IMR-90 (cell line): Measurements from ENCODE around the gene SPOCK3. TPM values are rescaled to one million over a fixed set of nuclear protein-coding genes. Genes with fewer than 3 reads are reported as not detected.

Source experiments
- ATAC-seq: fragments of 200-7000 bp; cut with Tn5 transposase; 2 replicates; pipeline ENCODE4 v1.9.1; 2020; ENCODE audit warnings: low read depth, mild to moderate bottlenecking, moderate library complexity
- BruUV-seq: library from RNA; stranded (reverse); fragments of 400-500 nt; replicated peaks from 2 replicates; lab custom pipeline; 2021; lab: Mats Ljungman, UMichigan
- CTCF ChIA-PET: fragments of 300-600 bp; formaldehyde crosslinking; extraction: SDS; loops from one replicate; lab custom pipeline; 2021; ENCODE audit warnings: antibody characterized with exemption; lab: Yijun Ruan, JAX
- POLR2A ChIA-PET: fragments of 300-600 bp; sonication (Branson Sonifier 250); formaldehyde crosslinking; loops from one replicate; lab custom pipeline; 2022; ENCODE audit warnings: antibody characterized with exemption; ENCODE audit not compliant: unreplicated experiment; lab: Charles Lee
- DNase-seq: peaks from one replicate; pipeline ENCODE4 v3.0.0; 2013
- H2AFZ ChIP-seq: replicated peaks from 2 replicates; pipeline ENCODE3; 2013; ENCODE audit warnings: low read length, mild to moderate bottlenecking; ENCODE audit not compliant: poor library complexity
- H2AK5ac ChIP-seq: 2 replicates; pipeline ENCODE4 v1.6.1; 2013; ENCODE audit warnings: low read depth, low read length, inconsistent platforms
- H2AK9ac ChIP-seq: replicated peaks from 2 replicates; pipeline ENCODE3; 2013; ENCODE audit warnings: mild to moderate bottlenecking, low read depth, low read length, moderate library complexity; ENCODE audit not compliant: poor library complexity
- H2BK120ac ChIP-seq: 2 replicates; pipeline ENCODE4 v1.6.1; 2013; ENCODE audit warnings: low read depth, low read length, inconsistent platforms
- H2BK15ac ChIP-seq: 3 replicates; pipeline ENCODE4 v1.6.1; 2013; ENCODE audit warnings: low read depth, low read length, inconsistent platforms
- H2BK20ac ChIP-seq: 2 replicates; pipeline ENCODE4 v1.6.1; 2013; ENCODE audit warnings: low read depth, mild to moderate bottlenecking, inconsistent platforms, low read length, moderate library complexity
- H2BK5ac ChIP-seq: 2 replicates; pipeline ENCODE4 v1.6.1; 2013; ENCODE audit warnings: mild to moderate bottlenecking, low read depth, low read length, inconsistent platforms; ENCODE audit not compliant: poor library complexity, severe bottlenecking
- H3K14ac ChIP-seq: replicated peaks from 2 replicates; pipeline ENCODE4 v1.6.1; 2013; ENCODE audit warnings: low read depth, low read length, inconsistent platforms
- H3K18ac ChIP-seq: 2 replicates; pipeline ENCODE4 v1.6.1; 2013; ENCODE audit warnings: low read depth, low read length, control low read depth
- H3K23ac ChIP-seq: 2 replicates; pipeline ENCODE4 v1.6.1; 2013; ENCODE audit warnings: low read depth, low read length, inconsistent platforms
- H3K27ac ChIP-seq: 2 replicates; pipeline ENCODE4 v1.5.1; 2013; ENCODE audit warnings: mild to moderate bottlenecking, control low read depth, low read length; ENCODE audit not compliant: insufficient read depth
- H3K27me3 ChIP-seq: 2 replicates; pipeline ENCODE4 v1.6.1; 2013; ENCODE audit warnings: low read length; ENCODE audit not compliant: control insufficient read depth, insufficient read depth
- H3K36me3 ChIP-seq: 2 replicates; pipeline ENCODE4 v1.6.1; 2013; ENCODE audit warnings: low read length, mixed read lengths; ENCODE audit not compliant: control insufficient read depth, insufficient read depth
- H3K4ac ChIP-seq: 2 replicates; pipeline ENCODE4 v1.6.1; 2013; ENCODE audit warnings: low read depth, low read length, inconsistent platforms
- H3K4me1 ChIP-seq: 2 replicates; pipeline ENCODE4 v1.6.1; 2013; ENCODE audit warnings: low read length, mixed read lengths; ENCODE audit not compliant: control insufficient read depth, insufficient read depth
- H3K4me2 ChIP-seq: 2 replicates; pipeline ENCODE4 v1.6.1; 2013; ENCODE audit warnings: low read depth, mild to moderate bottlenecking, control low read depth, low read length, moderate library complexity
- H3K4me3 ChIP-seq: 2 replicates; pipeline ENCODE4 v1.5.1; 2013; ENCODE audit warnings: low read depth, mild to moderate bottlenecking, control low read depth, low read length, moderate library complexity; ENCODE audit not compliant: insufficient read depth
- H3K56ac ChIP-seq: 2 replicates; pipeline ENCODE4 v1.6.1; 2013; ENCODE audit warnings: low read length, inconsistent platforms; ENCODE audit not compliant: insufficient read depth; ENCODE audit errors: extremely low read depth
- H3K79me1 ChIP-seq, 2 experiments: 2 replicates each; pipeline ENCODE4 v1.6.1; 2013; ENCODE audit warnings: low read length in 2 of 2, inconsistent platforms in 1 of 2, low read depth in 1 of 2
- H3K9ac ChIP-seq: 2 replicates; pipeline ENCODE4 v1.6.1; 2013; ENCODE audit warnings: low read depth, low read length, control low read depth
- H3K9me1 ChIP-seq: 2 replicates; pipeline ENCODE4 v1.6.1; 2013; ENCODE audit warnings: low read length, inconsistent platforms; ENCODE audit not compliant: insufficient read depth
- H3K9me3 ChIP-seq: 2 replicates; pipeline ENCODE4 v1.6.1; 2013; ENCODE audit warnings: low read length; ENCODE audit not compliant: control insufficient read depth, insufficient read depth
- H4K20me1 ChIP-seq: 2 replicates; pipeline ENCODE4 v1.6.1; 2013; ENCODE audit warnings: low read length, inconsistent platforms; ENCODE audit not compliant: insufficient read depth
- H4K5ac ChIP-seq: 2 replicates; pipeline ENCODE4 v1.6.1; 2013; ENCODE audit warnings: mild to moderate bottlenecking, low read depth, low read length, control low read depth
- H4K8ac ChIP-seq, 2 experiments: 2 replicates each; pipeline ENCODE4 v1.6.1; 2013; ENCODE audit warnings: low read depth in 2 of 2, low read length in 2 of 2, control low read depth in 1 of 2, inconsistent platforms in 1 of 2
- H4K91ac ChIP-seq: 2 replicates; pipeline ENCODE4 v1.6.1; 2013; ENCODE audit warnings: low read depth, low read length, inconsistent platforms; ENCODE audit not compliant: insufficient read depth
- NFE2L2 ChIP-seq: fragments of 150-350 bp; IDR thresholded peaks from 2 replicates; pipeline ENCODE4 v1.6.1; 2016; ENCODE audit warnings: low read depth, mild to moderate bottlenecking, low read length
- WGBS, 2 experiments: methylation state at CpG; one replicate each; pipeline versions ENCODE4 v1.1.5 to v1.1.7; 2013; ENCODE audit warnings: missing lambda C conversion rate in 2 of 2; ENCODE audit not compliant: insufficient read length in 1 of 2; ENCODE audit errors: extremely low coverage in 2 of 2; 5-methylcytosine and 5-hydroxymethylcytosine counted together
- dilution Hi-C: fragments of 300-500 bp; cut with HindIII; formaldehyde crosslinking; loops from one replicate; pipeline ENCODE4 v1.14.3; 2018; ENCODE audit warnings: low sequenced_read_pairs; ENCODE audit not compliant: unreplicated experiment
- in situ Hi-C: fragments of 300-500 bp; cut with MboI; formaldehyde crosslinking; loops from 3 replicates; pipeline ENCODE4 v1.14.3; 2019; ENCODE audit warnings: low sequenced_read_pairs, inconsistent platforms, mixed read lengths
- intact Hi-C: fragments of 100-400 bp; cut with micrococcal nuclease; formaldehyde crosslinking; loops from 2 replicates; pipeline ENCODE4 v1.10.0; 2022
- polyA plus RNA-seq, 3 experiments: library from polyadenylated mRNA; depleted of rRNA; stranded (reverse); fragments of >200 nt; gene quantifications; 2 replicates each; pipeline ENCODE4 v1.2.3, GENCODE V29; 2012; ENCODE audit warnings: low replicate concordance in 1 of 3
- total RNA-seq: library from RNA; depleted of rRNA; stranded (reverse); fragments of >200 nt; gene quantifications from 2 replicates; pipeline ENCODE4 v1.2.3, GENCODE V29; 2012

Gene SPOCK3
- total and polyA plus RNA-seq, 2 of the 4 experiments (the other 2 are of a cell fraction) = not detected

- Histone ChIP-seq H3K18ac (no peak overlapping the region), H3K4ac (no peak overlapping the region), H4K5ac (no peak overlapping the region), H3K23ac (no peak overlapping the region), H2BK5ac (no peak overlapping the region), H3K27me3 (no peaks in the 10 kb centered on the region), H2AK5ac (no peak overlapping the region), H3K9me1 (no peaks in the 10 kb centered on the region), H2AK9ac (no peak overlapping the region), H2BK15ac (no peak overlapping the region), H3K14ac (no peak overlapping the region), H3K27ac (no peak overlapping the region), H4K20me1 (no peaks in the 10 kb centered on the region), H3K36me3 (no peaks in the 10 kb centered on the region), H3K4me1 (no peaks in the 10 kb centered on the region), H4K8ac (no peak overlapping the region), H3K9ac (no peak overlapping the region), H3K9me3 (no peaks in the 10 kb centered on the region), H3K4me3 (no peak overlapping the region), H2BK20ac (no peak overlapping the region), H3K4me2 (no peak overlapping the region), H4K91ac (no peak overlapping the region), H2BK120ac (no peak overlapping the region), H3K56ac (no peak overlapping the region), H3K79me1 (no peaks in the 10 kb centered on the region), H2AFZ (no peak overlapping the region)
- BruUV-seq = no TSS peak
- dilution Hi-C loops (no loop called here), in situ Hi-C loops (no loop called here), intact Hi-C loops (no loop called here)
- POLR2A ChIA-PET = no interaction called here
- TF ChIP-seq NFE2L2 = no peak
- CTCF ChIA-PET = no interaction called here
- DNase-seq (no peak), ATAC-seq (no peak)
- no CpG with 5 or more reads among the region's 2 CpGs for WGBS, 2 experiments
Observed at GRCh38 chr4:166882221-166882620, 352.1 kb downstream of the SPOCK3 start.
